Middle frontal gyrus (tissue), 1 donor: ENCODE results near the gene SELENBP1.
"Not testable (repeated sequence)": the region's sequence is repeated elsewhere in the genome, so short reads cannot be mapped to it uniquely, and the experiment has no call there.

ENCODE experiments used
- DNase-seq: peaks from one replicate; pipeline ENCODE4 v3.0.0-alpha.2; 2015; ENCODE audit warnings: low spot score; ENCODE audit errors: extremely low spot score

Gene SELENBP1

GRCh38 chr1:151377150-151377884 lies 4.8 kb upstream of the SELENBP1 start:
- no peak for DNase-seq

GRCh38 chr1:151373196-151373595 lies 691 bp upstream of the SELENBP1 start:
- no peak for DNase-seq

GRCh38 chr1:151371370-151372057 lies 991 bp downstream of the SELENBP1 start:
- peak; percentile 23 for DNase-seq

GRCh38 chr1:151370211-151370911 lies 2.1 kb downstream of the SELENBP1 start:
- DNase-seq, result no peak

- no peak for DNase-seq
Measured at GRCh38 chr1:151369621-151370048, 2.9 kb downstream of the SELENBP1 start.

GRCh38 chr1:151369302-151369610 lies 3.2 kb downstream of the SELENBP1 start:
- no peak for DNase-seq

GRCh38 chr1:151368393-151369301 lies 3.9 kb downstream of the SELENBP1 start:
- no peak for DNase-seq

- no peak for DNase-seq
Measured at GRCh38 chr1:151367658-151368392, 4.7 kb downstream of the SELENBP1 start.

GRCh38 chr1:151364996-151365395 lies 7.5 kb downstream of the SELENBP1 start:
- DNase-seq, result no peak

- DNase-seq, result no peak
Measured at GRCh38 chr1:151362308-151363155, 10.0 kb downstream of the SELENBP1 start.

- no peak for DNase-seq
Measured at GRCh38 chr1:151361883-151362282, 10.6 kb downstream of the SELENBP1 start.

- DNase-seq, result no peak
Measured at GRCh38 chr1:151356696-151357095, 15.8 kb downstream of the SELENBP1 start.

- DNase-seq, result no peak
Measured at GRCh38 chr1:151352021-151352718, 20.3 kb downstream of the SELENBP1 start.

- not testable (repeated sequence) for DNase-seq
Measured at GRCh38 chr1:151350323-151350722, 22.2 kb downstream of the SELENBP1 start.

- DNase-seq, result no peak
Measured at GRCh38 chr1:151347523-151348246, 24.8 kb downstream of the SELENBP1 start.

- DNase-seq, result peak; percentile 91
Measured at GRCh38 chr1:151346769-151347522, 25.6 kb downstream of the SELENBP1 start, which contains the start of gene RFX5. Gene RFX5, minus strand, starts transcription at chr1:151347252. Its CDS starts 932 bp downstream, at chr1:151346320.

GRCh38 chr1:151346082-151346768 lies 26.3 kb downstream of the SELENBP1 start:
- DNase-seq, result no peak
